ENCODE results near the gene GPR152. TPM values are rescaled to one million over a fixed set of nuclear protein-coding genes. Genes with fewer than 3 reads are reported as not detected.

The GPR152 gene
- total RNA-seq, 1 experiment from 2014 or later = not detected

GRCh38 chr11:67420147-67420645 is 32.3 kb downstream of the GPR152 start:
- ATAC-seq = no peak
- Histone ChIP-seq H3K27me3 (ENCODE audit: insufficient read depth, low read length) (no peaks in the 10 kb centered on the region), H3K27ac (ENCODE audit: low read depth, low read length) (peak overlapping the region; percentile 83), H3K4me2 (ENCODE audit: low read length) (peak overlapping the region; percentile 72), H3K79me2 (ENCODE audit: insufficient read depth, low read length) (no peaks in the 10 kb centered on the region), H3K9me2 (ENCODE audit: insufficient read depth) (no peaks in the 10 kb centered on the region), H4K20me1 (ENCODE audit: insufficient read depth) (no peaks in the 10 kb centered on the region), H3K4me1 (ENCODE audit: control insufficient read depth in 1 of 2, insufficient read depth in 2 of 2, low read length in 2 of 2) (peaks cover 17 to 45% of the 10 kb centered on the region in 2 experiments; a peak in 3 of 4 replicates), H3K9me3 (ENCODE audit: control insufficient read depth in 1 of 2, insufficient read depth in 1 of 2, low read depth in 1 of 2, low read length in 2 of 2) (no peaks in the 10 kb centered on the region), H3K36me3 (ENCODE audit: control insufficient read depth in 1 of 2, insufficient read depth in 2 of 2, low read length in 2 of 2) (no peaks in the 10 kb centered on the region), H3K9ac (ENCODE audit: low read length) (peak overlapping the region; percentile 79), H2AFZ (ENCODE audit: low read depth, low read length, poor library complexity, severe bottlenecking) (no peak overlapping the region), H3K4me3 (replicated peaks in 1 of 2; ENCODE audit: low read depth in 1 of 2, low read length in 2 of 2) (peak overlapping the region; percentile 40 to 63)
- TF ChIP-seq POLR2AphosphoS5 (IDR thresholded peaks at IDR 0.05; ENCODE audit: low read depth, low read length) (no peak), JUND (IDR thresholded peaks at IDR 0.05) (no peak)
- POLR2A ChIA-PET = interaction anchor here (0.5 to 1.4 kb wide), 2 partner anchors 18 to 73 kb away, joined by 3 to 4 read pairs; partner anchors contain the start of gene PPP1CA
- RAD21 ChIA-PET (ENCODE audit: low non-redundant PET in 1 of 2, low total read pairs in 2 of 2, uncharacterized antibody in 2 of 2, unreplicated experiment in 2 of 2) = interaction anchor here in 1 of 2 experiments (1.3 kb wide), 1 partner anchor 18 kb away, joined by 4 read pairs; the partner anchor contains the start of gene PPP1CA
- BruUV-seq (replicated peaks) = no TSS peak
- intact Hi-C loops (cut with micrococcal nuclease) = no loop called here
- CTCF ChIA-PET = interaction anchor here (0.5 to 1.7 kb wide), 3 partner anchors 19 to 85 kb away, joined by 3 to 6 read pairs (median 3); partner anchors contain the start of genes PITPNM1 and PPP1CA
- no peak for DNase-seq (ENCODE audit: low read depth, low spot score)

DNA sequence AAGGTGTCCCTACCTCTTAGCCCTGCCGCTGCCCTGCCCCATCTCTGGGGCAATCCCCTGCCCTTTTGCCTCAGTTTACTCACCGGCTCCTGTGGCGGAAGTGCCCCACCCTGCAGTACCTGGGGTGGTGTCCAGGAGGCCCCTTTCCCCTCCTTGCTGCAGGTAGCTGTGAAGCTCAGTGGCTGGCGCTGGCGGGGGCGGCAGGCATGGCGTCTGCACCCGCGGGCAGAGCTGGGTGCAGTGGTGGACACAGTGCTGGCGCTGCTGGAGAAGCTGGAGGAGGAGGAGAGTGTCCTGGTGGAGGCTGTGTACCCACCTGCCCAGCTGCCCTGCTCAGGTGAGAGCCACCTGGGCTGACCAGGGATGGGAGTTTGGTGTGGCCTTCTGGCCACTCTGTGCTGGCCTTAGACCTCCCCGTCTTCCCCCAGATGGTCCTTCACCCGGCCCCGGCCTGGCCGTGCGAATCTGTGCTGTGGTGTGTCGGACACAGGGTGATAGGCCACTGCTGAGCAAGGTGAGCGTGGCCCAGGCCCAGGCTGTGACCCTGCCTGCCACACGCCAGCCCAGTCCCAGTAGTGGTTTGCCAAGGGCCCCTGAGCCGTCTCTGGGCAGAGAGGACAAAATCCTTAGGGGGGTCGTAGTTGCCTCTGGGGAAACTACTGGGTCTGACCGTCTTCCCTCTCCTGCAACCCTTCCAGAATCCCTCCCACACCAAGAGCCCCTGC is 33.0 kb downstream of the GPR152 start:
- Histone ChIP-seq H3K79me2 (ENCODE audit: insufficient read depth, low read length) (no peaks in the 10 kb centered on the region), H3K9ac (ENCODE audit: low read length) (peak overlapping the region; percentile 79), H3K4me1 (ENCODE audit: control insufficient read depth in 1 of 2, insufficient read depth in 2 of 2, low read length in 2 of 2) (peaks cover 23 to 51% of the 10 kb centered on the region in 2 experiments; a peak in 3 of 4 replicates), H3K4me3 (replicated peaks in 1 of 2; ENCODE audit: low read depth in 1 of 2, low read length in 2 of 2) (no peak overlapping the region), H2AFZ (ENCODE audit: low read depth, low read length, poor library complexity, severe bottlenecking) (no peak overlapping the region), H3K27me3 (ENCODE audit: insufficient read depth, low read length) (no peaks in the 10 kb centered on the region), H3K4me2 (ENCODE audit: low read length) (peak overlapping the region; percentile 72), H4K20me1 (ENCODE audit: insufficient read depth) (no peaks in the 10 kb centered on the region), H3K27ac (ENCODE audit: low read depth, low read length) (peak overlapping the region; percentile 83; the same call in 1 of the 2 replicates), H3K9me2 (ENCODE audit: insufficient read depth) (no peaks in the 10 kb centered on the region), H3K36me3 (ENCODE audit: control insufficient read depth in 1 of 2, insufficient read depth in 2 of 2, low read length in 2 of 2) (no peaks in the 10 kb centered on the region), H3K9me3 (ENCODE audit: control insufficient read depth in 1 of 2, insufficient read depth in 1 of 2, low read depth in 1 of 2, low read length in 2 of 2) (no peaks in the 10 kb centered on the region)
- intact Hi-C loops (cut with micrococcal nuclease) = no loop called here
- TSS peak; percentile 47 for BruUV-seq (replicated peaks)
- CTCF ChIA-PET = interaction anchor here (1.7 kb wide), 1 partner anchor 18 kb away, joined by 6 read pairs; the partner anchor contains the start of gene PPP1CA
- TF ChIP-seq ELF1 (IDR thresholded peaks at IDR 0.05; ENCODE audit: borderline replicate concordance, low read depth) (no peak), EGR1 (IDR thresholded peaks at IDR 0.05; ENCODE audit: low read depth) (no peak), EZH2 (IDR thresholded peaks at IDR 0.05) (no peak), CEBPB (IDR thresholded peaks at IDR 0.05; ENCODE audit: low read depth) (no peak), FOSL1 (IDR thresholded peaks at IDR 0.05; ENCODE audit: low read depth) (no peak)
- POLR2A ChIA-PET = no interaction called here
- DNase-seq (ENCODE audit: low read depth, low spot score) (no peak), ATAC-seq (no peak)
- RAD21 ChIA-PET (ENCODE audit: low non-redundant PET in 1 of 2, low total read pairs in 2 of 2, uncharacterized antibody in 2 of 2, unreplicated experiment in 2 of 2) = interaction anchor here in 1 of 2 experiments (1.3 kb wide), 1 partner anchor 18 kb away, joined by 4 read pairs; the partner anchor contains the start of gene PPP1CA

Measured in HCT116 (cell line).